ENCODE measurements around the gene DOCK8.

GRCh38 chr9:482739-483138 lies 268.1 kb downstream of the DOCK8 start:
- no peak for TF ChIP-seq EZH2 (IDR thresholded peaks at IDR 0.05; ENCODE audit: borderline replicate concordance, control insufficient read depth, low read depth, low read length)
- TF ChIP-seq ZNF687 (IDR thresholded peaks at IDR 0.05) = no peak
- no peak for TF ChIP-seq SUZ12 (IDR thresholded peaks at IDR 0.05; ENCODE audit: unreplicated experiment)
- no peak for TF ChIP-seq EP300 (IDR thresholded peaks at IDR 0.05; ENCODE audit: borderline replicate concordance in 1 of 2, control insufficient read depth in 1 of 2, low read depth in 2 of 2, low read length in 2 of 2)
- TF ChIP-seq POLR2AphosphoS5 (IDR thresholded peaks at IDR 0.05; ENCODE audit: low read length) = no peak
- TF ChIP-seq CREB1 (IDR thresholded peaks at IDR 0.05; ENCODE audit: low read depth) = no peak
- no peak for TF ChIP-seq ZNF274 (IDR thresholded peaks at IDR 0.05; ENCODE audit: insufficient read depth, insufficient read length)
- TF ChIP-seq TCF12 (IDR thresholded peaks at IDR 0.05; ENCODE audit: low read depth, low read length) = no peak
- TF ChIP-seq FOXM1 (IDR thresholded peaks at IDR 0.05; ENCODE audit: low read depth, low read length) = no peak

Measured in GM12878 (cell line).